Measurements from ENCODE around the gene COL27A1.

Gene COL27A1

GRCh38 chr9:114122136-114123027, 33.0 kb upstream of the COL27A1 start:
- Histone ChIP-seq H3K79me2 (ENCODE audit: insufficient read depth, low read length) (no peaks in the 10 kb centered on the region), H3K9ac (ENCODE audit: low read depth, low read length) (no peak overlapping the region), H3K27me3 (ENCODE audit: insufficient read depth, low read length, poor library complexity) (peaks cover 4% of the 10 kb centered on the region), H3K4me2 (ENCODE audit: insufficient read depth, low read length) (no peak overlapping the region), H3K4me3 (ENCODE audit: low read depth in 1 of 2, low read length in 2 of 2) (no peak overlapping the region), H3K4me1 (ENCODE audit: insufficient read depth, low read length) (no peaks in the 10 kb centered on the region), H3K9me3 (ENCODE audit: insufficient read depth, low read length, severe bottlenecking) (no peaks in the 10 kb centered on the region), H3K27ac (ENCODE audit: low read length) (no peak overlapping the region), H3K36me3 (ENCODE audit: insufficient read depth, low read length) (no peaks in the 10 kb centered on the region), H2AFZ (ENCODE audit: low read depth, low read length) (no peak overlapping the region), H4K20me1 (ENCODE audit: insufficient read depth, low read length) (no peaks in the 10 kb centered on the region)
- no peak for ATAC-seq (ENCODE audit: insufficient read depth, low read depth)
- DNase-seq = no peak
- no peak for TF ChIP-seq EZH2 (IDR thresholded peaks at IDR 0.05; ENCODE audit: borderline replicate concordance, low read depth, low read length, severe bottlenecking)
- TF ChIP-seq, protein P1, sequence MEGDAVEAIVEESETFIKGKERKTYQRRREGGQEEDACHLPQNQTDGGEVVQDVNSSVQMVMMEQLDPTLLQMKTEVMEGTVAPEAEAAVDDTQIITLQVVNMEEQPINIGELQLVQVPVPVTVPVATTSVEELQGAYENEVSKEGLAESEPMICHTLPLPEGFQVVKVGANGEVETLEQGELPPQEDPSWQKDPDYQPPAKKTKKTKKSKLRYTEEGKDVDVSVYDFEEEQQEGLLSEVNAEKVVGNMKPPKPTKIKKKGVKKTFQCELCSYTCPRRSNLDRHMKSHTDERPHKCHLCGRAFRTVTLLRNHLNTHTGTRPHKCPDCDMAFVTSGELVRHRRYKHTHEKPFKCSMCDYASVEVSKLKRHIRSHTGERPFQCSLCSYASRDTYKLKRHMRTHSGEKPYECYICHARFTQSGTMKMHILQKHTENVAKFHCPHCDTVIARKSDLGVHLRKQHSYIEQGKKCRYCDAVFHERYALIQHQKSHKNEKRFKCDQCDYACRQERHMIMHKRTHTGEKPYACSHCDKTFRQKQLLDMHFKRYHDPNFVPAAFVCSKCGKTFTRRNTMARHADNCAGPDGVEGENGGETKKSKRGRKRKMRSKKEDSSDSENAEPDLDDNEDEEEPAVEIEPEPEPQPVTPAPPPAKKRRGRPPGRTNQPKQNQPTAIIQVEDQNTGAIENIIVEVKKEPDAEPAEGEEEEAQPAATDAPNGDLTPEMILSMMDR (IDR thresholded peaks at IDR 0.05; ENCODE audit: borderline replicate concordance, extremely low read depth, low read length, poor library complexity, severe bottlenecking) = no peak

- H3K36me3 ChIP-seq (ENCODE audit: insufficient read depth, low read length) = no peaks in the 10 kb centered on the region
- DNase-seq (no peak), ATAC-seq (ENCODE audit: insufficient read depth, low read depth) (no peak)
- H3K27ac ChIP-seq (ENCODE audit: low read length) = no peak overlapping the region
- H2AFZ ChIP-seq (ENCODE audit: low read depth, low read length) = no peak overlapping the region
- H3K9ac ChIP-seq (ENCODE audit: low read depth, low read length) = no peak overlapping the region
- no peaks in the 10 kb centered on the region for H3K79me2 ChIP-seq (ENCODE audit: insufficient read depth, low read length)
- H4K20me1 ChIP-seq (ENCODE audit: insufficient read depth, low read length) = no peaks in the 10 kb centered on the region
- no peaks in the 10 kb centered on the region for H3K4me1 ChIP-seq (ENCODE audit: insufficient read depth, low read length)
- no peak overlapping the region for H3K4me2 ChIP-seq (ENCODE audit: insufficient read depth, low read length)
- no peaks in the 10 kb centered on the region for H3K27me3 ChIP-seq (ENCODE audit: insufficient read depth, low read length, poor library complexity)
- H3K4me3 ChIP-seq (ENCODE audit: low read depth in 1 of 2, low read length in 2 of 2) = no peak overlapping the region
- no peaks in the 10 kb centered on the region for H3K9me3 ChIP-seq (ENCODE audit: insufficient read depth, low read length, severe bottlenecking)
- TF ChIP-seq, protein P1 (IDR thresholded peaks at IDR 0.05; ENCODE audit: borderline replicate concordance, extremely low read depth, low read length, poor library complexity, severe bottlenecking) = no peak
- no peak for TF ChIP-seq EZH2 (IDR thresholded peaks at IDR 0.05; ENCODE audit: borderline replicate concordance, low read depth, low read length, severe bottlenecking)
These were observed 32.0 kb upstream of the COL27A1 start for GRCh38 chr9:114123031-114123977.

DNA sequence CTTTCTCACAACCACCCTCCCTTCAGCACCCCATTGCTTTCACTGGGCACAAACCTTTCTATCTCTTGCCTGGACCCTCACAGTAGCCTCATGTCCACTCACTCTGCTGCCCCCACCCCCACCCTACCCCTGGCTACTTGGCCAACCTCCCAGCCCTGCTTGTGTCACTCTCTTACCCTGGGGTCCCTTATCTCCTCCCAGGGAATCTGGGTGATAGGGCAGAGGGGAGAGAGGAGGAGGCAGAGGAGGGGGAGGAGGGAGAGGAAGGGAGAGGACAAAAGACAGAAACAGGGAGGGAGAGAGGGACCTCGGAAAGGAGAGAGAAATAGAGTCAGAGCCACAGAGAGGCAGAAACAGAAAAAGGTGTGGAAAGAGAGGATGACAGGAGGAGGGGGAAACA, 31.2 kb upstream of the COL27A1 start:
- TF ChIP-seq, protein P1 (IDR thresholded peaks at IDR 0.05; ENCODE audit: borderline replicate concordance, extremely low read depth, low read length, poor library complexity, severe bottlenecking) = no peak
- TF ChIP-seq EZH2 (IDR thresholded peaks at IDR 0.05; ENCODE audit: borderline replicate concordance, low read depth, low read length, severe bottlenecking) = no peak
- DNase-seq (no peak), ATAC-seq (ENCODE audit: insufficient read depth, low read depth) (no peak)
- H3K4me3 ChIP-seq (ENCODE audit: low read depth in 1 of 2, low read length in 2 of 2) = no peak overlapping the region
- H3K4me2 ChIP-seq (ENCODE audit: insufficient read depth, low read length) = no peak overlapping the region
- H3K27ac ChIP-seq (ENCODE audit: low read length) = no peak overlapping the region
- no peak overlapping the region for H2AFZ ChIP-seq (ENCODE audit: low read depth, low read length)
- no peaks in the 10 kb centered on the region for H3K27me3 ChIP-seq (ENCODE audit: insufficient read depth, low read length, poor library complexity)
- H3K9me3 ChIP-seq (ENCODE audit: insufficient read depth, low read length, severe bottlenecking) = no peaks in the 10 kb centered on the region
- H3K79me2 ChIP-seq (ENCODE audit: insufficient read depth, low read length) = no peaks in the 10 kb centered on the region
- H3K36me3 ChIP-seq (ENCODE audit: insufficient read depth, low read length) = no peaks in the 10 kb centered on the region
- H3K9ac ChIP-seq (ENCODE audit: low read depth, low read length) = no peak overlapping the region
- no peaks in the 10 kb centered on the region for H4K20me1 ChIP-seq (ENCODE audit: insufficient read depth, low read length)
- no peaks in the 10 kb centered on the region for H3K4me1 ChIP-seq (ENCODE audit: insufficient read depth, low read length)
